HG02884 (cell line): ENCODE results near the gene MYH3.
"Not testable (repeated sequence)": the region's sequence is repeated elsewhere in the genome, so short reads cannot be mapped to it uniquely, and the experiment has no call there.

Source experiments
- ATAC-seq: cut with Tn5 transposase; IDR thresholded peaks from one replicate; pipeline ENCODE4 v1.9.1; 2021; ENCODE audit warnings: mild to moderate bottlenecking, moderate library complexity; ENCODE audit not compliant: unreplicated experiment

MYH3 gene

GRCh38 chr17:10657148-10657547 is at the start of gene MYH3:
MYH3 (minus strand) TSS chr17:10657309; CDS start chr17:10655064, 2,245 bp downstream.
- ATAC-seq: no peak

DNA sequence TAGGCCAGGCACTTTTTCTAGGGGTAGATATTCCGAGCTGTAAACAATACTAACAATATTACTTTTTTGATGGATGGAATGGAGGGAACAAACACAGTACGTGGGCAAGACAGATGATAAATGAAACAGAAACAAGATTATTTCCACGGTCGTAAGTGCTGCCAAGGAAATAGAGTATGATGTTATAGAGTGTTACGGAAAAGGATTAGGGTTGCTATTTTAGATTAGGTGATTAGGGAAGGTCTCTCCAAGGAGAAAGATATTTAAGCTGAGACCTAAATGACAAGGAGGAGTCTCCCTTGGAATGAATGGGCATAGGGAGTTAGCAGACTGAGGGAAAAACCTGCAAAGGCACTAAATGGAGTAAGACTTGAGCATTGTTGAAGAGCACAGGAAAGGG is 48.6 kb upstream of the MYH3 start:
- ATAC-seq: no peak

DNA sequence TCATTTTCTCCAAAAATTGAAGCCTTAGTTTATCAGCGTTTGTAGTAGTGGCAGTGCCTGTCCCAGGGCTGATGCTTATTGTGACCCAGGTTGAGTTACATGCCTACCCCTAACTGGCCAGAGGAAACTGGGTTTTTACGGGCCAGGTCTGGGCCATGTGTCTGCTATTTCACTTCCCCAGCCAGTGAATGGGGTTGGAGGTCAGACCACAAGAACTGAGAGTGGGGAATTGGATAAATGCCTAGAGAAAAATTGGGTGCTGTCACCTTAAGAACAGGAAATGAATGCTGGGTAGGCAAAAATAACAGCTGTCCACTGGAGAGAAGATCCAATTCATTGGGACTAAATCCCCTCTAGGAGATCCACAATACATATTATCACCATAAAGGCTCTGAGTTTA is 45.5 kb upstream of the MYH3 start:
- no peak for ATAC-seq

DNA sequence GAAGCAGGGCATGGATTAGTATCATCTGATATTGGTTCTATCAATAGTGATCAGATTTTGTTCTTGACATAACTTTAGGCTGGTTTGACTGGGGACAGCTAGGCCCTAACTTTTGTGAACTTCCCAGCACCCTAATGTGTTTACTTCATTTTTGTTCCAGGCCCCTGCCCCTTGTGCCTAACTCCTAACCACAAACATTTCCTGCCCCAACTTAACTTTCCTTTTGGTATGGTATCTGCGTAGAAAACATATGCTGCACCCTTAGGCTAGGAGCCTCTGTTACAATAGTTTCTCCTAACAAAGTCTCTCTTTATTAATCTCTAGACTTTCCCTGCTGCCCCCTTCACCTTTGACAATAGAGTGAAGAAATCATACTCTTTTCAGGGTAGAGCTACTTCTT is 42.7 kb upstream of the MYH3 start:
- ATAC-seq: no peak

GRCh38 chr17:10698096-10698818 is 41.1 kb upstream of the MYH3 start:
- no peak for ATAC-seq

- peak; percentile 93 for ATAC-seq
Measured at GRCh38 chr17:10697092-10698081, 40.3 kb upstream of the MYH3 start, which contains the start of the genes ADPRM and SCO1. ADPRM (plus strand) TSS chr17:10697594; CDS start chr17:10704927, 7,333 bp downstream. SCO1 (minus strand) TSS chr17:10697533; CDS start chr17:10697507, 26 bp downstream.

- not testable (repeated sequence) for ATAC-seq
Measured at GRCh38 chr17:10695875-10696407, 38.8 kb upstream of the MYH3 start.

GRCh38 chr17:10687499-10687898 is 30.4 kb upstream of the MYH3 start:
- no peak for ATAC-seq

DNA sequence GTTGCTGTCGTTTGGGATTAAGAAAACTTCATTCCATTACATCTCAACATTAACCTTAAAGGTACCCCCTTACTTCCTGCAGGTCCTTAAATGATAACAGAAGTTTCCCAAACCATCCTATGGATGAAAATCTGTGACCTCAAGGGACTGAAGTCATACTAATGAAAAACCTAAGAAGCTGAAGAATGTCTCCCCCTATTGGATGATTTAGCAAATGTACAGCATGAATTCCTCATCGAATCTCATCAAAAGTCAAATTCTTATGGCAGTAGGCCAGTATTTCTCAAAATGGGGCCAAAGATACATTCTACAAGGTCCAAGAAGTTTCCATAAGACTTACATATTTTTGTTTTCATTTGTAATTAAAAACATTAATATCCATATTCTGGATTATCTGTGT is 26.7 kb upstream of the MYH3 start:
- no peak for ATAC-seq

- no peak for ATAC-seq
Measured at GRCh38 chr17:10681866-10682446, 24.8 kb upstream of the MYH3 start.

DNA sequence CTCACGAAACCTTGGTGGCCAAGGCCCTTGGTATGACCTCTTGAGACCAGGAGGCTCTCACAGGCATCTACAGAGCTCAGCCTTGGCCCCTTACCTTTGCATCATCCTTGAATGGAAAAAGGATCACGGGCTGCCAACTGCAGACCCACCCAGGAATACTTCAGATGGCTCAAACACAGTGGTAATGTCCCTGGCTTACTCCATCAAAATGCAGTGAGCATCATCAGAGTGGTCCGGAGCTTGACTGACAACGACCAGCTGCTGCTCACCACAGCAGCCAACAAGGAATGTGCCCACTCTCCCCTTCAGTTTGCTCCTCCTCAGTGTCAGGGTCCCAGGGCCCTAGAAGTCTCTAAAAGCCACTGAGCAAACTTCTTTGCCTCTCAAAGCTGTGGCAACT is 17.6 kb upstream of the MYH3 start:
- ATAC-seq: no peak

- no peak for ATAC-seq
Measured at GRCh38 chr17:10673312-10673711, 16.2 kb upstream of the MYH3 start.

DNA sequence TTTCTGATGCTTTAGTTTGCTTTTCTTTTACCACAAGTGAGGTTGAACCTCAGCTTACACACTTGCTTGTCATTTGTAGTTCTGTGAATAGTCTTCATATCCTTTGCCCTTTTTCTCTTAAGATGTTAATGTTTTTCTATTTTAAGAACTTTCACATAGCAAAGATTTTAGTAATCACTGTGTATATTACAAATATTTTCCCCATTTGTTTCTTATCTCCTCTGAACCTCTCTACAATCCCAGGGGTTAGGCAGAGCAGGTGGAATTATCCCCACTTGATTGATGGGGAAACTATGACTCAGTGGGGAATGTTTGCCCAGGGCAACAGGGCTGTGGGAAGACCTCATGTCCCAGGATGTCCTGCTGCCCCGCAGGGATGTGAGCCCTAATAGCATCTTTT is 11.7 kb upstream of the MYH3 start:
- no peak for ATAC-seq

DNA sequence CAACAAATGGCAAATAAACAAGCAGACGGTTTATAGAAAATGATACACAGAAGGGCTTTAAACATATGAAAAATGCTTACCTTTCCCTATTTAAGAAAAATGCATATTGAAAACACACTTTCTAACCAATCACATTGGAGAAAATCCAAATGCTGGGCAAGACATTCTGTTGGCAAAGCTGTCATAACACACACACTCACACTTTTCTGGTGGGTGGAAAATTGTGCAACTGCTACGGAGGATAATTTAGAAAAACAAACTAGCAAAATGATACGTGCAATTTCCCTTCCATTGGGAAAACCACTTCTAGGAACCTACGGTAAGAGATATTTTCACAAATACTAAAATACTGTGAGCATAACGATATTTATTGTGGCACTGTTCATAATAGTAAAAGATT is 9.8 kb upstream of the MYH3 start:
- no peak for ATAC-seq

DNA sequence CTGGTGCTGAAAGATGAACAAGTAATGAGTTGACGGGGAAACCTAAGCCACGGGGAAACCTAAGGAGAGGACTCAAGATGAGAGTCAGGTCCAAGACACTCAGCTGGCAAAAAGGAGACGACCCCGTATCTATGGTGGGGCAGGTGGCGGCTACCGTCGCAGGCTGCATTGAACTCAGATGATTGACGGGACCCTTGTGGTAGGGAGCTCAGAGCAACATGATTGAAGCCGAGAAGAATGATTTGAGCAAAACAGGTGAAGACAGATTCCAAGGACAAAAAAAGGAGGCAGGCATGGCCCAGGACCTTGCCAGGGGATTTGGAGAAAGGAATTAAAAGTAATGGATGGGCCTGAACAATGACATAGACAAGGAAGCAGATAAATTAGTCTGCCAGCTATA is 7.5 kb upstream of the MYH3 start:
- no peak for ATAC-seq

GRCh38 chr17:10663231-10663630 is 6.1 kb upstream of the MYH3 start:
- ATAC-seq: no peak

- no peak for ATAC-seq
Measured at GRCh38 chr17:10661437-10661836, 4.3 kb upstream of the MYH3 start.

DNA sequence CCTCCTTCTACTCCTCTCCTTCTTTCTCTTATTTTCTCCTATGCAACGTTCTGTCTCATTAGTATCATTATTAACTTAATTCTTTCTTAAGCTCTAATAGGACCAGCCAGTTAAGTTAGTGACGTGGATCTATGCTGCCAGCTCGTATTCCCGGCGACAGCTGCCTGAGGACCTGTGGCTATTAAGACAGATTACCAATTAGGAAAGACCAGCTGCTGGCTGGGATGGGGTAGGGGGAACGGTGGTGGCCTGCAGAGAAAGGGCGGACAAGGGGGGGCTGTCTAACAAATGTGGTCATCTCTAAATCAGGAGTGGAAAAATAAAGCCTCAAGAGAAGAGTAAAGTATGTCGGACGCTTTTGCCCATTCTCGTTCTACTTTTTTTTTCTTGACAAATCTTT is 770 bp upstream of the MYH3 start:
- ATAC-seq: no peak

- no peak for ATAC-seq
Measured at GRCh38 chr17:10653987-10654386, 3.1 kb downstream of the MYH3 start.

DNA sequence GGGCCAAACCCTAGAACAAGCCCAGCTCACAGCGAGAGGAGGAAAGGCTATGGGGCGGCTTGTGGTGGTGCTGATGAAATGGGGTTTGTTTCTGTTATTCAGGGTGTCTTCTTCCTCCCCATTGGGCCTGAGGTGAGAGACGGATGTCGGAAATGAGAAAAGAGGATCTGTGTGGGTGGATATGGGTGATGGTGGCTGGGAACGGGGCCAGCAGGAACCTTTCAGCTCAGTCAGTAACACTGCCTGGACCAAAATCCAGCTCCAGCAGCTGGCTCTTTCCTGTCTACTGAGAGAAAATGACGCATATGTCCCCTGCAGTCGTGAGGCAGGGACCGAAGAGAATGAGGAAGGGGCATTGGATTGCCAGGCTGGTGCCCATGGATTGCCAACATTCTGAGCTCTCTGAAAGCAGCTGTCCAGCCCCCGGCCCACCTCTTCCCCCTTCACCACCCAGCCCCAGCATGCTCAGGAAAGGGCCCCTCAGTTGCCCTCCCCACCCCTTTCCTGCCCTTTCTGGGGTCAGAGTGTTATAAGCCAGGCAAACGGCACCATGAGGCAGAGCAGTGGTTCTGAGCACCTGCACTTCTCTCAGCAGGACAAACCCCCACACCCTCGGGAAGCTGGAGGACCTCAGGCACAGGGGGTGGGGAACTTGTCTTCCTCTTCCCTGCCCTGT is 4.0 kb downstream of the MYH3 start:
- peak; percentile 70 for ATAC-seq

- ATAC-seq: no peak
Measured at GRCh38 chr17:10651927-10652326, 5.2 kb downstream of the MYH3 start.
